Uterus (tissue), 2 donors: ENCODE data around the gene SNRK.

ENCODE experiments used
- POLR2A ChIP-seq, 2 donors: fragments of 450-650 bp; IDR thresholded peaks; one replicate each; pipeline ENCODE4 v1.6.1; 2016; ENCODE audit warnings: antibody characterized with exemption in 2 of 2, mild to moderate bottlenecking in 1 of 2, moderate library complexity in 1 of 2
- TF ChIP-seq, protein P1 (sequence below), 4 experiments: fragments of 200-600 bp in 2 of 4; fragments of 450-650 bp in 2 of 4; sonication (generic) in 2 of 4; IDR thresholded peaks; one replicate each; pipeline ENCODE4 v1.5.1; 2016 to 2019; ENCODE audit warnings: antibody characterized with exemption in 4 of 4, mild to moderate bottlenecking in 2 of 4, moderate library complexity in 1 of 4

DNA sequence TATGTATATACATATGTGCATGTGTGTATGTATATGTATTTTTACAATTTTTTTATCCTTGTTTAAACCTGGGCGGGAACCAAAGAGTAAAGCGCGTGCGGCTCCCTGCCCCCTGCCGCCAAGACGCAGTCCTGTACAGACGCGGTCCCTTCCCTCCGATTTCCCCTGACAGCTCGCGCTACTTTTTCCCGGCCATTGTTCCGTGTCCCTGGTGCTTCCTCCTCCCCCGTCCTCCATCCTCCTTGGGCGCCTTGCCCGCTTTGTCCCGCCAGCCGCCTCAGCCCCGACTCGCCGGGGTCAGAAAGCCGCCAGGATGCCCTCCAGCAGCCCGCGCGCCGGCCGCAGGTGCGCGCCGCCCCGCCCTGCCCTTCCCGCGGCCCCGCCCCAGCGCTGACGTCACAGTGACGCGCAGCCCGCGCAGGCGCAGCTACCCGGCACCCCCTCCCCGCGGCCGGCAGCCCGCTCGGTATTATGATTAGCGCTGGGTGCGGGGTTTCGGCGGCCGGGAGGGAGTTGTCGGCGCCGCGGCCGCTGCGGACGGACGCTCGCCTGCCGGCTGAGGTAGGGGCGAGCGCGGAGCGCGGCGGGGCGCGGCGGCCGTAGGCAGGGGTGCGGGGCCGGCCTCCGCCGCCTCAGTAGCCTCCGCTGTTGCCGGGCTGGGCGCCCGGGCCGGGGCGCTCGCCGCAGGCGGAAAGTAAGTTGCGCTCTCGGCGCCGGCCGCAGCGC, at the start of gene SNRK:
- peak; percentile 98 to 99 for TF ChIP-seq POLR2A (IDR thresholded peaks at IDR 0.05)
- TF ChIP-seq, protein P1, sequence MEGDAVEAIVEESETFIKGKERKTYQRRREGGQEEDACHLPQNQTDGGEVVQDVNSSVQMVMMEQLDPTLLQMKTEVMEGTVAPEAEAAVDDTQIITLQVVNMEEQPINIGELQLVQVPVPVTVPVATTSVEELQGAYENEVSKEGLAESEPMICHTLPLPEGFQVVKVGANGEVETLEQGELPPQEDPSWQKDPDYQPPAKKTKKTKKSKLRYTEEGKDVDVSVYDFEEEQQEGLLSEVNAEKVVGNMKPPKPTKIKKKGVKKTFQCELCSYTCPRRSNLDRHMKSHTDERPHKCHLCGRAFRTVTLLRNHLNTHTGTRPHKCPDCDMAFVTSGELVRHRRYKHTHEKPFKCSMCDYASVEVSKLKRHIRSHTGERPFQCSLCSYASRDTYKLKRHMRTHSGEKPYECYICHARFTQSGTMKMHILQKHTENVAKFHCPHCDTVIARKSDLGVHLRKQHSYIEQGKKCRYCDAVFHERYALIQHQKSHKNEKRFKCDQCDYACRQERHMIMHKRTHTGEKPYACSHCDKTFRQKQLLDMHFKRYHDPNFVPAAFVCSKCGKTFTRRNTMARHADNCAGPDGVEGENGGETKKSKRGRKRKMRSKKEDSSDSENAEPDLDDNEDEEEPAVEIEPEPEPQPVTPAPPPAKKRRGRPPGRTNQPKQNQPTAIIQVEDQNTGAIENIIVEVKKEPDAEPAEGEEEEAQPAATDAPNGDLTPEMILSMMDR (IDR thresholded peaks at IDR 0.05) = peak in 3 of 4 experiments; percentile 13 to 31 (median 22)
